GM18520 (cell line): ENCODE results near the gene USP6.
"Not testable (repeated sequence)": the region's sequence is repeated elsewhere in the genome, so short reads cannot be mapped to it uniquely, and the experiment has no call there.

Source experiments
- ATAC-seq: cut with Tn5 transposase; IDR thresholded peaks from one replicate; pipeline ENCODE4 v1.9.1; 2021; ENCODE audit not compliant: unreplicated experiment

Gene USP6

DNA sequence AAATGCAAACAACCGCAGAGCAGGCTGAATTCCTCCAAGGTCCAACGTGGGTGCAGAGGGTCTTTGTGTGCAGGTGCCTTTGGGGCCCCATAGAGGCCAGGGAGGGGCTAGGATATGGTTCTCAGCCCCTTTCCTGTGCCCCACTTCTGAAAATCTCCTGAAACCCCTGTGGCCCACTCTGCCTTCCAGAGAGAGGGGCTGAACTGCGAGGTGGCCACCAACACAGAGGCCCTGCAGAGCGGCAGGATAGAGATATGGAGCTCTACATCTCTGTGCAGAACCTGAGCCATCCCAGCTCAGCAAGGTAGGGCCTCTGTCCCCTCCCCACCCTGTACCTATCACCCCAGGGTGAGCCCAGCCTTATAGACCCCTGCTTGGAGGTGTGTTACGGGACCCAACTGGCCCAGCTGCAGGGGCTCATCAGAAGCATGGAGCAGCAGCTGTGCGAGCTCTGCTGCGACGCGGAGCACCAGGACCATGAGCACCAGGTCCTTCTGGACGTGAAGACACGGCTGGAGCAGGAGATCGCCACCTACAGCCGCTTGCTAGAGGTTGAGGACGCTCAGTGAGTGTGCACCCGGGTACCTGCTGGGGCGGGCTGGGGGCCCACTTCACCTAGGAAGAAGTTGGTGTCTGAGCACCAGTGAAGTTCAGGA, 5.5 kb downstream of the USP6 start:
- ATAC-seq, result no peak

DNA sequence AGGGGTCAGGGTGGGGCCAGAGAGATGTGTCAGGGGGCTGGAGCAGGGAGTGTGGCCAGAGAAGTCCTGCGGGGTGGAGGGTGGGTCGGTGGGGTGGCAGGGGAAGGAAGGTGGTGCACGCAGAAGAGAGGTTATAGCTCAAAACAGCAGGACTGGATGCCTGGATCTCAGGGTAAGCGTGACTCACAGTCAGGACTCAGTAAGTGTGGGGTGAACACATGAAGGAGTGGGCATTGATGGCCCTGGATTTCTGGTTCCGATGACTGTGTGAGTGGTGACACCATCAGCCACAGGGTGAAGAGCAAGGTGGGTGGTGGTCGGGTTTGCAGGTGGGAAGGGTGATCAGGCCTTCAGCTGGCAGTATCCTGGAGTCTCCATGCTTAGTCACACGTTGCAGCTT, 6.2 kb downstream of the USP6 start:
- not testable (repeated sequence) for ATAC-seq

DNA sequence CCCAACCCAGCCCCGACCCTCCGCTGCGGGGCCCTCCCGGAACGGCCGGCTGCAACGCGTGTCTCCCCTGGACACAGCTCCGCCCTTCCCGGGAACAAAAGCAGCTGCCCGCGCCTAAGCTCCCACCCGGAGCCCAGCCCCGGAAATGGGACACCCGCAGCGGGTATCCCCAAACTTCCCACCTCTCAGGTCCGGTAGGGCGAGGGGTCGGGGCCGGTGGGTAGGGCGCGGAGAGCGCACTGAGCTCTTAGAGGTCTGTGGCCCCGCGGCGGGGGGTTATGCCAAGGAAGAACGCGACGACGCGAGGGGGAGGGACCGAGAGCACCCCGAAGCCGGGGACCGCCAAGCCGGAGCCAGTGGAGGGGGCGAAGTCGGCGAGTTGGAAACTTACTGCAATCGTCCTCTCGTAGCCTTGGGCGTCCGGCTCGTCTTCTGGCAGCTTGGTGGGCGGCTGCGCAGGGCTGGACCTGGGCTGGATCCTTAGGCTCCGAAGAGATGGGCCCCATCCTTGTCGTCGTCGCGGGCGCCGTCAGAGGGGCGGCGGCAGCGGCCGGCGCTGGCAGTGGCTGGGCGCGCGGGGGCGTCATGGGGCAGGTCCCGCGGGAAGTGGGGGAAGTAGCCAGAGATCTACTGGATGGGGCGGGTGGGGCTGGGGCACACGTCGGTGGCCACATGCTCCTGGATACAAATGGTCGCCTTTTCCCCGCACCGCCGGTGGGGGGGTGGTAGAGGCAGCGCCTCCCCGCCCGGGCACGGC, 6.9 kb downstream of the USP6 start:
- no peak for ATAC-seq

DNA sequence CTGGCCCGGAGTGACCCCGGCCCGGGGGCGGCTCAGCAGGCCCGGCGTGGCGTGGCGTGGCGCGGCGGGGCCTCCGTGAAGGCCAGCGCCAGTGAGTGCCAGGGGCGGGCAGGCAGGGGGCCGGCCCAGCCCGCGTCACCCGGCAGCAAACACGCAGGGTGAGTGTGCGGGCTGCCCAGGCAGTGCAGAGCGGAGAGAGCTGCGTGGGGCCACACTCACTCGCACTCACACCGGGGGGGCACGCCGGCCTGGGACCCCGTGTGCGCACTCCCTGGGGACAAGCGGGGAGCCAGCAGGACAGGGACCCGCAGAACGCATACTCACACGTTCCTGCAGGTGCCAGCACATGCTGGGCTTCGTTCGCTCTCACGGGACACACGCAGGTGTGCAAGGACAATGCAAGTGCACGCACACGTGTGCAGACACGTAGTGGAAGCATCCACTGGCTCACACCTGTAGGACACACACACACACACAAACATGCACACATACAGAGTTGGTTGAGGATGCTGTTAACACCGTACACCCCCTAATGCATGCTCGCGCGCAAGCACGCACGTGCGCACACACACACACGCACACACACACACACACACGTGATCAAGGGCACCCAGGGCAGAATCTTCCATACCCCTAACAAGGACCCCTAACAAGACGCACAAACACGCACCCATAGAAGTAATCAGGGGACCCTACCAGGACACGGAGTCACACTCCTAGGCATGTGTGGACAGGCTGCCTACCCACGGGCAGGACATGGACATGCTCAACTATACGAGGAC, 7.7 kb downstream of the USP6 start:
- ATAC-seq, result no peak

DNA sequence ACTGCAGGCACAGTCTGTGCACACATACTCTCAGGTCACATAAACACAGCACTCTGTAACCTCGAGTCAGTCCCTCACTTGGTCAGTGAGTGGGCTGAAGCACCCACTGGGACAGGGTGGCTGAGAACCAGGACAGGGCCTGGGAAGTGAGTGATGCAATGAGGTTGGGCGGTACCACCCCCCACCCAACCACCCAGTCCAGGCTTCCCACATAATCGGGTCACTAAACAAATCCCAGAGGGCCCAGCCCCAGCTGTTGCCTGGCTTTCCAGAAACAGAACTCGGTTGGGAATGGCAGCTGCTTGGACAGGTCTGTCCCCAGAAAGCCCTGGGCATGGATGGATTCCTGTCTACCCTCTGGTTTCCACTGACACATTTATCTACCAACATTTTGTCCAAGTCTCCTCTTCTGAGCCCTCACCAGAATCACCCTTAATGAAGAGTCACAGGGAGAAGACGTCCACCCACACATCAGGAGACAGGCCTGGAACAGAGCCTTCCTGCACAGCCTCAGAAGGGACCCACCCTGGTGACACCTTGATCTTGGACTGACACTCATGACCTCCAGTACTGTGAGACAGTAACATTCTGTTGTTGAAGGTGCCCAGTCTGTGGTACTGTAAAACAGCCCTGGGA, 8.4 kb downstream of the USP6 start:
- not testable (repeated sequence) for ATAC-seq

DNA sequence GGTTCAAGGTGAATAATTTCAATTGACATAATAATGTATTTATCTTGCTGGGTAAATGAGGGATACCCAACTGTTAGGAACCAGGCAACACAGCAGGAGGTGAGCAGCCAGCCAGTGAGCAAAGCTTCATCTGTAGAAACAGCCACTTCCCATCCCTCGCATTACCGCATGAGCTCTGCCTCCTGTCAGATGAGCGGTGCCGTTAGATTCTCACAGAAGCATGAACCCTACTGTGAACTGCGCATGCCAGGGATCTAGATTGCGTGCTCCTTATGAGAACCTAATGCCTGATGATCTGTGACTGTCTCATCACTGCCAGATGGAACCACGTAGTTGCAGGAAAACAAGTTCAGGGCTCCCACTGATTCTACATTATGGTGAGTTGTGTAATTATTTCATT, 9.1 kb downstream of the USP6 start:
- ATAC-seq, result not testable (repeated sequence)

DNA sequence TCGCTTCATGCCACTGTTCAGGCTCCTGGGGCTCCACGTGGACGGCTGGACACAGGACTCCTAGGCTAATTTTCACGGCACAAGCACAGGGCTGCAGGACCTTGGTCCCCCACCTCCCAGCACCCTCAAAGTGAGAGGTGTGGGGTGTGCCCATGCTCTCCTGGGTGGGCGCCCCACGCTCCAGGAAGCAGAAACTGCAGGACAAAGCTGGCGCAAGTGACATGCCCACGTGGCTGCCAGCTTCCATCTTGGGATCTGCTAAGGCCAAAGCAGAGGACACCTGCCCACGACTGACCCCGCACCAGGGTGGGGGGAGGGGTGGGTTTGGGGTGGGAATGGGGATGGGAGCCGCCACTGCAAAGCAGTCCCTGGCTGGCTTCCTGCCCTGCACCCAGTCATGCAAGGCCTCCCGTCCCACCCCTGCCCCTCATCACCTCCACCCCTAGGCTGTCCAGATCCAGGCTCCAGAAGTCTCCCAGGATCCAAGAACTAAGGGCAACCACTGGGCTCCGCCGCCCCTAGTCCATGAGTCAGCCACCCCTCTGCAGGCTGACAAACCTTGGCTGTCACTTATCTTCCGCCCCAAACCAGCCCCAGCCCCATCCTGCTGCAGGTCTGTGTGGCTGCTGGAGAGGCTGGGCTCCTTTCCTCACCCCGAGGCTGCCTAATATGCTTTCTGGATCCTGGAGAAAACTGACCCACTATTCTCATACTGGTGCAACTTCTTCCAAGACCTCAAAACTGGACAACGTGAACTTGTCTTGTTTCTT, 11.1 kb downstream of the USP6 start:
- ATAC-seq, result no peak

DNA sequence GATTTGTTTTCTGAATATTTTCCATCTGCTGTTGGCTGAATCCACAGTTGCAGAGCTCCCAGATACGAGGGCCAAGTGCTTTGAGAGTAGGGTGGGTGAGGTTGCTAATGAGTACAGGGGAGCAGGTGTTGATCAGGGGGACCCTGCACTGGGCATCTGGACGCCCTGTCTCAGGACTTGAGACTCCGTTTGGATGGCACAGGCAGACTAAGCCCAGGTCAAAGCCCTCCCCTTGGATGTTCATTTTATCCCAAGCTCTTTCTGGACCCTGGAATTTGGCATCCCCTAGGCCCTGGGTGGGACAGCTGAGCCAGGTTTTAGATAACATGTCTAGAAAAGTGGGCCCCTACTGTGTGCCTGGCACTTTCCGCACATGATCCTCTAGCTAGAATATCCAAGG, 12.1 kb downstream of the USP6 start:
- ATAC-seq, result no peak

DNA sequence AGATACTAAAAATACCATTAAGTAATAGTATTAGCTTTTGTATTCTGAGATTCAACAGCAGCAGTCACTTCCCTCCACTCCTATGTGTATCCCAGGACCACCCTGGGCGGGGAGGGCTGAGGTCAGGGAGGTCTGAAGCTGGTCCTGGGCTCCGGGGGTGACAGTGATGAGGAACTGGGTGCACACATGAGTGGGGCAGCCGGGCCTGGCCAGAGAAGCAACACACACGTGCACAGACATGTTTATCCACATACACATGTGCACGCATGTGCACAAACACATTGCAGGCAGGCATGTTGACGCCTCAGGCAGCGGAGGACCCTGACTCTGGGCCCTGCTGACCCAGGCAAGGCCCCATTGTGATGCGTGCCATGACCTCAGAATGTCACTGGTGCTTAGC, 12.6 kb downstream of the USP6 start:
- not testable (repeated sequence) for ATAC-seq

DNA sequence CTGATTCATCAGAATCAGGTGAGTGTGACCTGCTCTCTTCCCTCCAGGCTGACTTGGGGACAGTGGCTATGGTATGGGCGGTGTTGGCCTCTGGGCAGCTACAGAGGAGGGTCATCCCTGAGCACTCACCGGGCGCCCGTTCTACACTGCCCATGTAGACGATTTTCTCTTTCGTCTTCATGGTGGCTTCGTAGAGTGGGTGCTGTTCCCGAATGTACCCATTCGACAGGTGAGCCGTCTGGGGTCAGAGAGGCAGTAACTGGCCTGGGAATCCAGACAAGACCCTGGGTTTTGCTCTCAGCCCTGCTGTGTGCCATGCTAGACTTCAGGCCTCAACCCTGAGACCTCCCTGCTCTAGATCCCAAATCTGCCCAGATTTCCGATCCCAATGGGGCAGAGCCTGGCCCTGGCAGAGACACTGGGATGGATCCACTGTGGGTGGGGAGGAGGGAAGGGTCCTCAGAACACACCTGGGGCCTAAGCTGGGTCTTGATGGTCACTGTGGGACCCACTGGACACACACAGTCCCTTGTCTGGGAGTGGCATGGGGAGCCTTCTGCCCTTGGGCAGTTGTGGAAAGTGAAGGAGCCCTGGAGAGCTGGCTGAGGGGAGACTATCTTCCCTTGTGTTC, 13.2 kb downstream of the USP6 start:
- ATAC-seq, result no peak

DNA sequence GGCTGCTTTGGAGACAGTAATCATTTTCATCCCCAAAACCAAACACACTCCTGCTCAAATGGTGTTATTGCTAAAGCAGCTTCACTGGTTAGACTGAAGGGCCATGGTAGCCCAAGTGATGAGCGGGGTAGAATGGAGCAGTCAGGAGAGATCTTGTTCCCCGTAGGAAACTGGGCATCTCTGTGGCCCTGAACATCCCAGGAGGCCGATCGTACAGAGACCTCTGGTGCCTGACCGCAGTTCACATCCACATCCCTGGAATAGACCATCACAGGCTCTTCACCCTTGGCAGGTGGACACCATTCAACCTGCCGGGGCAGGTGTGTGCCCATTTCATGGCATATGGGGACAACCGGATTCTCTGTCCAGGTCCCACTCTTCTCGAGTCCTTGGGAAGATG, 13.9 kb downstream of the USP6 start:
- ATAC-seq, result not testable (repeated sequence)

DNA sequence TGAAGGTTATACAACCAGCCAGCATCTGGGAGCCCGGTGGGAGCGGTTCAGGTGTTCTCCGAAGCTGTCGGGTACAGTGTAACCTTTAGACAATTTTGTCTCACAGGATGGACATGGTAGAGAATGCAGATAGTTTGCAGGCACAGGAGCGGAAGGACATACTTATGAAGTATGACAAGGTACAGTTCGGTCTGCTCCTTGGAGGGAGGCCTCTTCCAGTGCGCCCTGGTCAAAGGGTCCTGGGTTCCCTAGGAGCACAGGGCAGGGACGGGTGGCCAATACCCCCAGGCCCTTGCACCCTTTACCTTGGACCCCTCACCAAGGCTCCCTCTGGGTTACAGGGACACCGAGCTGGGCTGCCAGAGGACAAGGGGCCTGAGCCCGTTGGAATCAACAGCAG, 14.4 kb downstream of the USP6 start:
- not testable (repeated sequence) for ATAC-seq

DNA sequence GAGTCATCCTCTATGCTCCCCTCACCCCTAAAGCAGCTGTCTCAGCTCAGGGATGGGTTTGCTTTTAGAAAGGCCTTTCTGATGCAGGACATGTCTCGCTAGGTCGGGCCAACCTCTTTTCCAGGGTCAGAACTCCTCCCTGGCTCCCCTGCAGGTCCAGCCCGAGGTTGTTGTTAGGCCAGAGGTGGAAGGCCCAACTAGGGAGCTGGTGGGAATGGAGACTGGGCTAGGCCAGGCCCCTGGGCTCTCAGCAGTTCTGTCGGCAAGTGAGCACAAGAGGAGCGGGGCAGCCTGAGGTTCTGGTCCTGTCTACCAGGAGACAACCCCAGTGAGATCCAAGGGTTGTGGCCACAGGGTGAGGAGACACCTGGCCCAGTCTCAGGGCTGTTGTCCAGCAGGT, 14.9 kb downstream of the USP6 start:
- ATAC-seq, result not testable (repeated sequence)

DNA sequence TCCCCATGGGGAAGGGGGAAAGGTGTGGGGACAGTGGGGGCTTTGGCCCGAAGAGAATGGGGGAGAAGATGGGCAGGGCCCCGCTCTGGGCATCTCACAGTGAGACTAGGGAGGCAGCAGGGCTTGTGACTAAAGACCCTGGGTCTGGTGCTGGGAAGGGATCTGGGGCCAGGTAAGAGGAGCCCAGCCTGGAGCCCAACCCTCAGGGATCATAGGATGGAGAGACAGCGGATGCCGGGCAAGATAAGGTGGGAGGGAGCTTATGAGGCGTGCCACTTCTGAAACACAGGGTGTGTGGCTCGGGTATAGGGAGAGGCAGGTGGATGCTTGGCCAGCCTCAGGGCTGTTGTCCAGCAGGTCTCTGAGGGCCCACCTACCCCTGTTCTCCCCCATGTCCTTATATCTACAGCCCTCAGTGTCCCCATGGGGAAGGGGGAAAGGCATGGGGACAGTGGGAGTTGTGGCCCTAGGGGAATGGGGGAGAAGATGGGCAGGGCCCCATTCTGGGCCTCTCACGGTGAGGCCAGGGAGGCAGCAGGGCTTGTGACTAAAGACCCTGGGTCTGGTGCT, 15.4 kb downstream of the USP6 start:
- no peak for ATAC-seq

DNA sequence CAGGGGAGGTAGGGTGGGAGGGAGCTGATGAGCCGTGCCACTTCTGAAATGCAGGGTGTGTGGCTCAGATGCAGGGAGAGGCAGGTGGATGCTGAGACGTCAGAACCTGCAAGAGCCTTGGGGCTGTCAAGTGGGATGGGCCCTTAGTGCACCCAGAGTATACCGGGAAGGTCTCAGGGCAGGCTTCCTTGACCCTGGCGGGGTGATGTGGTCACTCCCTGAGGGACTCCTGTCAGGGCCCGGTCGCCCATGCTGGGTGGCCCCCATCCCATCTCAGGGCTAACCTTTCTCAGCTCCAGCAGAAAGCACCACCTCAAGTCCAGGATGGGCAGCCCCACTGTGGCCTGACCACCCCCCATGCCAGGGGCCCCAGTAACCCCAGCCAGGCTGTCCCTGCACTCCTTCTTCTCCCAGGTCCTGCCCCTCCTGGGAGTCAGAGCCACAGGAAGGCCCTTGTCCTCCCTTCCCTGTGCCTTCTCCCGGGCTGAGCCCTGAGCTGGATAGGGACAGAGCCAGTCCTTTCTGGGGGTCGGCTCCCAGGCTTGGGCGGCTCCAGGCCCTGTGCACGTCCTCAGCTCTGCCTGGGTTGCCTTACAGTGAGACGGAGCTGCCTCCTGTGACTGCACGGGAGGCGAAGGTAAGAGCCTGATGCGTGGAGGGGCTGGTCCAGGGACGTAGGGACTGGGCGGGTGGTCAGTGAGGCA, 16.1 kb downstream of the USP6 start:
- not testable (repeated sequence) for ATAC-seq

DNA sequence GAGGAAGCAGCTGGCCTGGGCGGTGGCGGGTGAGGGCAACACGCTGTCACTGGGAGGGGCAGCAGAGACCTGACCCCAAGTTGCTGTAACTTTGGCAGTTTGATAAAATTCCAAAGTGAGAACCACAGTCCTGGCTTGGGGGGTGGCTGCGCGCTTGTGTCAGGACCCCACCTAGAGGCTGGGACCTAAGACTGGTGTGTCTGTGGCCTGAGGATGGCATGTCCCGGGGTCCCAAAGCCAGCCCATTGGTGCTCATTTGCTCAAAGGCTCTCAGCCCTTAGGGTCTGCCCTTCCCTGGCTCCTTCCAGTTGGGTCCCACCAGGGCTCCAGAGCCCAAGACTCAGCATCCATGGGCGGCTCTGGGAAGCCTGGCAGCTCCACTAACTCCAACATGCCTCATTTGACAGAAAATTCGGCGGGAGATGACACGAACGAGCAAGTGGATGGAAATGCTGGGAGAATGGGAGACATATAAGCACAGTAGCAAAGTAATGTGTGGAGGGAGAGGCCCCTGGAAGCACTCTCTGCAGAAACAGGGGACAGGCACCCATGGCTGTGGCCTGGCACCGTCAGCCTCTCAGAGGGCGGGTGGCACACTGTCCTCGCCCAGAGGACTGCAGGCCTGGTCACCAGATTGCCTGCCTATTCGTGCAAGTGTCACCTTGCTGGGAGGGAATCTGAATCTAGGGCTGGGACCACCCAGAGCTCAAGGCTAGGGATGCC, 16.8 kb downstream of the USP6 start:
- not testable (repeated sequence) for ATAC-seq

DNA sequence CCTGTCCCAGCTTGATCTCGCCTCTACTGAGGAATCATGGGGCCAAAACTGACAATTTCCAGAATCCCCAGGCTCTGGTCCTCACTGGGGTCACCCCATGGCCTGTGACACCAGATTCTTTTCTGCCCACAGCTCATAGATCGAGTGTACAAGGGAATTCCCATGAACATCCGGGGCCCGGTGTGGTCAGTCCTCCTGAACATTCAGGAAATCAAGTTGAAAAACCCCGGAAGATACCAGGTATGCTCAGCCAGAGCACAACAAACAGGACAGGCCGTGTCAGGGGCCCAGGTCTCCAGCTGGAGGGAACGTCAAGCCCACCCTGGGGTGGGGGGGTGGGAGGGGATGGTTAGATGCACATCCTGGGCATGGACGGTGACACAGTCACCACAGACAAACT, 17.5 kb downstream of the USP6 start:
- no peak for ATAC-seq

DNA sequence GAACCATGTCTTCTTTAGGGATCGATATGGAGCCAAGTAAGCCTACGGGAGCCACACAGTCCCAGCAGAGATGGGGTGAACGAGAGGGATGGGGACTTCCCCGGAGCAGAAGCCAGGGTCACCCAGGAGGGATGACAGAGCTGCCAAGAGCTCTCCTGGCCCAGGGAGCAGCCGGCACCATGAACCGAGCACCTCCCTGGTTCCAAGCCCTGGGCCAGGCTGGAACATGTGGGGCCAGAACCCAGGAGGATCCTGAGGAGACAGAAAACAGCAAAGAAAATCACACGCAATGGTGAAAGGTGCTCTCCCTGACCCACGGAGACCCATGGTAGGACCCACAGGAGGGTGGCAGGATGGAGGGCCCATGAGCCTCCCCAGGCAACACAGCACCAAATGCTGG, 18.1 kb downstream of the USP6 start:
- not testable (repeated sequence) for ATAC-seq

DNA sequence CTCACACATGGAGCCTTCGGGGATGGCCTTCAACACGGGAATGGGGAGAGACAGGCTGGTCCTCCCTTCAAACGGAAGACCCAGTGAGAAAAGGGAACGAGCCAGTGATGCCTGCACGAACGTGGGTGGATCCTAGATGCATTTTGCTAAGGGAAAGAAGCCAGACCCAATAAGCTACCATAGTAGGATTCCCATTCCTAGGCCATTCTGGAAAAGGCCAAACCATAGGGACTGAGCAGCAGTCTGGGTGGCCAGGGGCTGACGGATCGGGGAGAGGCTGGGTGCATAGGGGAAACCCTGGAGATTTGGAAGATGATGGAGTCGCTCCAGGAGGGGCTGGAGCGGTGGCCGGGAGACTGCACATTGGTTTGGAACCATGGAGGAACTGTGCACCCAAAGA, 18.7 kb downstream of the USP6 start:
- not testable (repeated sequence) for ATAC-seq
